HG03025 (cell line): ENCODE data around the gene NUDT8.
"Not testable (repeated sequence)": the region's sequence is repeated elsewhere in the genome, so short reads cannot be mapped to it uniquely, and the experiment has no call there.

Source experiments
- ATAC-seq: cut with Tn5 transposase; IDR thresholded peaks from one replicate; pipeline ENCODE4 v1.9.1; 2021; ENCODE audit warnings: mild to moderate bottlenecking, moderate library complexity; ENCODE audit not compliant: unreplicated experiment, low FRiP score

Gene NUDT8

GRCh38 chr11:67630228-67630942, 648 bp upstream of the NUDT8 start:
- peak; percentile 67 for ATAC-seq

GRCh38 chr11:67628710-67629385, 889 bp downstream of the NUDT8 start:
- ATAC-seq = no peak

- no peak for ATAC-seq
Observed at GRCh38 chr11:67627812-67628624, 1.7 kb downstream of the NUDT8 start.

- no peak for ATAC-seq
Observed at GRCh38 chr11:67627441-67627811, 2.3 kb downstream of the NUDT8 start.

- ATAC-seq = no peak
Observed at GRCh38 chr11:67626970-67627369, 2.8 kb downstream of the NUDT8 start.

- not testable (repeated sequence) for ATAC-seq
Observed at GRCh38 chr11:67626131-67626833, 3.5 kb downstream of the NUDT8 start.

- not testable (repeated sequence) for ATAC-seq
Observed at GRCh38 chr11:67623795-67624194, 5.9 kb downstream of the NUDT8 start.

- not testable (repeated sequence) for ATAC-seq
Observed at GRCh38 chr11:67622905-67623304, 6.8 kb downstream of the NUDT8 start.

- not testable (repeated sequence) for ATAC-seq
Observed at GRCh38 chr11:67621928-67622327, 7.8 kb downstream of the NUDT8 start.

- ATAC-seq = not testable (repeated sequence)
Observed at GRCh38 chr11:67620621-67621020, 9.1 kb downstream of the NUDT8 start.

- ATAC-seq = not testable (repeated sequence)
Observed at GRCh38 chr11:67619683-67620618, 9.8 kb downstream of the NUDT8 start.

GRCh38 chr11:67618901-67619659, 10.7 kb downstream of the NUDT8 start:
- not testable (repeated sequence) for ATAC-seq

GRCh38 chr11:67617243-67617953, 12.3 kb downstream of the NUDT8 start:
- no peak for ATAC-seq

GRCh38 chr11:67616431-67617242, 13.1 kb downstream of the NUDT8 start:
- ATAC-seq = no peak

- ATAC-seq = no peak
Observed at GRCh38 chr11:67615728-67616430, 13.9 kb downstream of the NUDT8 start.

- ATAC-seq = no peak
Observed at GRCh38 chr11:67614730-67615714, 14.7 kb downstream of the NUDT8 start.
